Measurements from ENCODE around the gene DAO.

Gene DAO

GRCh38 chr12:108849660-108850059, 30.2 kb upstream of the DAO start:
- no peak overlapping the region for H3K4me3 ChIP-seq (ENCODE audit: low read length in 2 of 2)
- H3K4me1 ChIP-seq (ENCODE audit: control insufficient read depth, insufficient read depth, low read length), result peaks cover 54% of the 10 kb centered on the region
- peaks cover 9 to 15% of the 10 kb centered on the region in 2 donors for H3K36me3 ChIP-seq (ENCODE audit: control insufficient read depth in 2 of 2, insufficient read depth in 2 of 2, low read length in 2 of 2)
- H3K9me3 ChIP-seq (ENCODE audit: control insufficient read depth in 2 of 2, low read length in 2 of 2), result no peaks in the 10 kb centered on the region
- H3K27ac ChIP-seq (ENCODE audit: low read length), result no peak overlapping the region
- H3K27me3 ChIP-seq (ENCODE audit: control insufficient read depth in 1 of 2, insufficient read depth in 2 of 2, low read length in 2 of 2), result no peaks in the 10 kb centered on the region
- H3K9ac ChIP-seq (ENCODE audit: low read length in 2 of 2), result no peak overlapping the region

GRCh38 chr12:108850854-108851573, 28.9 kb upstream of the DAO start:
- H3K27ac ChIP-seq (ENCODE audit: low read length), result no peak overlapping the region
- no peaks in the 10 kb centered on the region for H3K9me3 ChIP-seq (ENCODE audit: control insufficient read depth in 2 of 2, low read length in 2 of 2)
- H3K4me1 ChIP-seq (ENCODE audit: control insufficient read depth, insufficient read depth, low read length), result peaks cover 56% of the 10 kb centered on the region
- no peaks in the 10 kb centered on the region for H3K27me3 ChIP-seq (ENCODE audit: control insufficient read depth in 1 of 2, insufficient read depth in 2 of 2, low read length in 2 of 2)
- peaks cover 9 to 15% of the 10 kb centered on the region in 2 donors for H3K36me3 ChIP-seq (ENCODE audit: control insufficient read depth in 2 of 2, insufficient read depth in 2 of 2, low read length in 2 of 2)
- no peak overlapping the region for H3K9ac ChIP-seq (ENCODE audit: low read length in 2 of 2)
- H3K4me3 ChIP-seq (ENCODE audit: low read length in 2 of 2), result no peak overlapping the region

GRCh38 chr12:108852674-108853309, 27.1 kb upstream of the DAO start:
- peaks cover 6 to 8% of the 10 kb centered on the region in 2 donors for H3K36me3 ChIP-seq (ENCODE audit: control insufficient read depth in 2 of 2, insufficient read depth in 2 of 2, low read length in 2 of 2)
- peaks cover 46% of the 10 kb centered on the region for H3K4me1 ChIP-seq (ENCODE audit: control insufficient read depth, insufficient read depth, low read length)
- H3K27ac ChIP-seq (ENCODE audit: low read length), result peak overlapping the region; percentile 24
- no peaks in the 10 kb centered on the region for H3K27me3 ChIP-seq (ENCODE audit: control insufficient read depth in 1 of 2, insufficient read depth in 2 of 2, low read length in 2 of 2)
- H3K4me3 ChIP-seq (ENCODE audit: low read length in 2 of 2), result no peak overlapping the region
- no peaks in the 10 kb centered on the region for H3K9me3 ChIP-seq (ENCODE audit: control insufficient read depth in 2 of 2, low read length in 2 of 2)
- peak overlapping the region; percentile 23 to 36 for H3K9ac ChIP-seq (ENCODE audit: low read length in 2 of 2)

GRCh38 chr12:108853426-108853825, 26.5 kb upstream of the DAO start:
- Histone ChIP-seq H3K27ac (ENCODE audit: low read length) (peak overlapping the region; percentile 60), H3K27me3 (ENCODE audit: control insufficient read depth in 1 of 2, insufficient read depth in 2 of 2, low read length in 2 of 2) (no peaks in the 10 kb centered on the region), H3K4me1 (ENCODE audit: control insufficient read depth, insufficient read depth, low read length) (peaks cover 48% of the 10 kb centered on the region), H3K4me3 (ENCODE audit: low read length in 2 of 2) (peak overlapping the region in 1 of 2 donors; percentile 15), H3K9me3 (ENCODE audit: control insufficient read depth in 2 of 2, low read length in 2 of 2) (no peaks in the 10 kb centered on the region), H3K36me3 (ENCODE audit: control insufficient read depth in 2 of 2, insufficient read depth in 2 of 2, low read length in 2 of 2) (peaks cover 4 to 6% of the 10 kb centered on the region in 2 donors), H3K9ac (ENCODE audit: low read length in 2 of 2) (peak overlapping the region; percentile 23 to 42)

- Histone ChIP-seq H3K4me1 (ENCODE audit: control insufficient read depth, insufficient read depth, low read length) (peaks cover 51% of the 10 kb centered on the region), H3K4me3 (ENCODE audit: low read length in 2 of 2) (no peak overlapping the region), H3K9me3 (ENCODE audit: control insufficient read depth in 2 of 2, low read length in 2 of 2) (no peaks in the 10 kb centered on the region), H3K27me3 (ENCODE audit: control insufficient read depth in 1 of 2, insufficient read depth in 2 of 2, low read length in 2 of 2) (no peaks in the 10 kb centered on the region), H3K9ac (ENCODE audit: low read length in 2 of 2) (peak overlapping the region in 1 of 2 donors; percentile 2), H3K36me3 (ENCODE audit: control insufficient read depth in 2 of 2, insufficient read depth in 2 of 2, low read length in 2 of 2) (peaks cover 0 to 6% of the 10 kb centered on the region in 2 donors), H3K27ac (ENCODE audit: low read length) (peak overlapping the region; percentile 60)
Measured at GRCh38 chr12:108853981-108854446, 25.9 kb upstream of the DAO start.

- peak overlapping the region in 1 of 2 donors; percentile 36 for H3K9ac ChIP-seq (ENCODE audit: low read length in 2 of 2)
- no peaks in the 10 kb centered on the region for H3K27me3 ChIP-seq (ENCODE audit: control insufficient read depth in 1 of 2, insufficient read depth in 2 of 2, low read length in 2 of 2)
- peak overlapping the region in 1 of 2 donors; percentile 40 for H3K4me3 ChIP-seq (ENCODE audit: low read length in 2 of 2)
- peaks cover 50% of the 10 kb centered on the region for H3K4me1 ChIP-seq (ENCODE audit: control insufficient read depth, insufficient read depth, low read length)
- peaks cover 0 to 6% of the 10 kb centered on the region in 2 donors for H3K36me3 ChIP-seq (ENCODE audit: control insufficient read depth in 2 of 2, insufficient read depth in 2 of 2, low read length in 2 of 2)
- no peaks in the 10 kb centered on the region for H3K9me3 ChIP-seq (ENCODE audit: control insufficient read depth in 2 of 2, low read length in 2 of 2)
- peak overlapping the region; percentile 60 for H3K27ac ChIP-seq (ENCODE audit: low read length)
Measured at GRCh38 chr12:108854451-108855283, 25.2 kb upstream of the DAO start.

- peak overlapping the region; percentile 96 to 98 for H3K4me3 ChIP-seq (ENCODE audit: low read length in 2 of 2)
- no peaks in the 10 kb centered on the region for H3K27me3 ChIP-seq (ENCODE audit: control insufficient read depth in 1 of 2, insufficient read depth in 2 of 2, low read length in 2 of 2)
- H3K9ac ChIP-seq (ENCODE audit: low read length in 2 of 2), result peak overlapping the region; percentile 92 to 93
- H3K9me3 ChIP-seq (ENCODE audit: control insufficient read depth in 2 of 2, low read length in 2 of 2), result no peaks in the 10 kb centered on the region
- peaks cover 50% of the 10 kb centered on the region for H3K4me1 ChIP-seq (ENCODE audit: control insufficient read depth, insufficient read depth, low read length)
- H3K36me3 ChIP-seq (ENCODE audit: control insufficient read depth in 2 of 2, insufficient read depth in 2 of 2, low read length in 2 of 2), result peaks cover 0 to 6% of the 10 kb centered on the region in 2 donors
- peak overlapping the region; percentile 79 for H3K27ac ChIP-seq (ENCODE audit: low read length)
Measured at GRCh38 chr12:108855284-108856169, 24.4 kb upstream of the DAO start.

- peaks cover 0 to 6% of the 10 kb centered on the region in 2 donors for H3K36me3 ChIP-seq (ENCODE audit: control insufficient read depth in 2 of 2, insufficient read depth in 2 of 2, low read length in 2 of 2)
- peak overlapping the region; percentile 96 to 98 for H3K4me3 ChIP-seq (ENCODE audit: low read length in 2 of 2)
- H3K4me1 ChIP-seq (ENCODE audit: control insufficient read depth, insufficient read depth, low read length), result peaks cover 45% of the 10 kb centered on the region
- H3K9ac ChIP-seq (ENCODE audit: low read length in 2 of 2), result peak overlapping the region; percentile 92 to 93
- no peaks in the 10 kb centered on the region for H3K9me3 ChIP-seq (ENCODE audit: control insufficient read depth in 2 of 2, low read length in 2 of 2)
- peak overlapping the region; percentile 79 for H3K27ac ChIP-seq (ENCODE audit: low read length)
- no peaks in the 10 kb centered on the region for H3K27me3 ChIP-seq (ENCODE audit: control insufficient read depth in 1 of 2, insufficient read depth in 2 of 2, low read length in 2 of 2)
Measured at GRCh38 chr12:108856170-108856427, 23.8 kb upstream of the DAO start.

- Histone ChIP-seq H3K4me3 (ENCODE audit: low read length in 2 of 2) (peak overlapping the region; percentile 96 to 98), H3K27me3 (ENCODE audit: control insufficient read depth in 1 of 2, insufficient read depth in 2 of 2, low read length in 2 of 2) (no peaks in the 10 kb centered on the region), H3K36me3 (ENCODE audit: control insufficient read depth in 2 of 2, insufficient read depth in 2 of 2, low read length in 2 of 2) (peaks cover 0 to 4% of the 10 kb centered on the region in 2 donors), H3K9ac (ENCODE audit: low read length in 2 of 2) (peak overlapping the region; percentile 92 to 93), H3K9me3 (ENCODE audit: control insufficient read depth in 2 of 2, low read length in 2 of 2) (no peaks in the 10 kb centered on the region), H3K4me1 (ENCODE audit: control insufficient read depth, insufficient read depth, low read length) (peaks cover 44% of the 10 kb centered on the region), H3K27ac (ENCODE audit: low read length) (peak overlapping the region; percentile 79)
Measured at GRCh38 chr12:108856428-108857157, 23.3 kb upstream of the DAO start.

All from stomach smooth muscle (tissue), 2 donors.